SW 1271 (cell line): ENCODE measurements around the gene GALNT12.

Source experiments
- DNase-seq, 2 experiments: peaks; one replicate each; lab custom pipeline; 2025; lab: John Stamatoyannopoulos, UW

GALNT12 gene

GRCh38 chr9:98781588-98782383 lies 25.7 kb upstream of the GALNT12 start:
- DNase-seq = no peak

- no peak for DNase-seq
Measured at GRCh38 chr9:98783518-98784226, 23.8 kb upstream of the GALNT12 start.

- DNase-seq = no peak
Measured at GRCh38 chr9:98784831-98785806, 22.4 kb upstream of the GALNT12 start.

GRCh38 chr9:98786750-98787510 lies 20.5 kb upstream of the GALNT12 start:
- DNase-seq = no peak

- DNase-seq = no peak
Measured at GRCh38 chr9:98787766-98788335, 19.6 kb upstream of the GALNT12 start.

GRCh38 chr9:98789483-98790133 lies 17.9 kb upstream of the GALNT12 start:
- no peak for DNase-seq

GRCh38 chr9:98790134-98790841 lies 17.2 kb upstream of the GALNT12 start:
- DNase-seq = no peak

- DNase-seq = peak; percentile 52 to 66
Measured at GRCh38 chr9:98790842-98791607, 16.4 kb upstream of the GALNT12 start.

GRCh38 chr9:98791608-98792490 lies 15.6 kb upstream of the GALNT12 start:
- DNase-seq = no peak

- DNase-seq = no peak
Measured at GRCh38 chr9:98793031-98793430, 14.4 kb upstream of the GALNT12 start.

- no peak for DNase-seq
Measured at GRCh38 chr9:98794802-98795201, 12.7 kb upstream of the GALNT12 start.

- no peak for DNase-seq
Measured at GRCh38 chr9:98795295-98795955, 12.0 kb upstream of the GALNT12 start.

- DNase-seq = no peak
Measured at GRCh38 chr9:98795970-98796363, 11.5 kb upstream of the GALNT12 start.

- DNase-seq = peak in 1 of 2 experiments; percentile 58
Measured at GRCh38 chr9:98796364-98797101, 10.9 kb upstream of the GALNT12 start, which contains the start of gene ANKS6. ANKS6 (minus strand) TSS chr9:98796555; CDS start chr9:98796491, 64 bp downstream.

- no peak for DNase-seq
Measured at GRCh38 chr9:98797491-98797890, 10.0 kb upstream of the GALNT12 start.

GRCh38 chr9:98798254-98798653 lies 9.2 kb upstream of the GALNT12 start:
- no peak for DNase-seq

GRCh38 chr9:98801561-98801960 lies 5.9 kb upstream of the GALNT12 start:
- no peak for DNase-seq
